SK-N-SH (cell line): ENCODE data around the gene DCP2.

Experiments
- CTCF ChIP-seq: fragments of 200-600 bp; sonication (generic); IDR thresholded peaks from 2 replicates; pipeline ENCODE4 v1.6.1; 2017; ENCODE audit warnings: antibody characterized with exemption, mild to moderate bottlenecking, moderate library complexity
- EP300 ChIP-seq, 2 experiments: IDR thresholded peaks; 2 replicates each; pipeline versions ENCODE4 v1.4.0 to v1.6.1; 2012; ENCODE audit warnings: borderline replicate concordance in 1 of 2, low read depth in 1 of 2, low read length in 1 of 2
- FOSL2 ChIP-seq: IDR thresholded peaks from 2 replicates; pipeline ENCODE4 v1.4.0; 2012; ENCODE audit warnings: low read depth, mild to moderate bottlenecking, moderate library complexity, borderline replicate concordance
- RAD21 ChIP-seq: IDR thresholded peaks from 2 replicates; pipeline ENCODE4 v1.6.1; 2012; ENCODE audit warnings: mild to moderate bottlenecking, low read length
- REST ChIP-seq: IDR thresholded peaks from 2 replicates; pipeline ENCODE4 v1.6.1; 2012; ENCODE audit warnings: mild to moderate bottlenecking, low read depth, low read length, moderate library complexity
- TCF12 ChIP-seq: IDR thresholded peaks from 2 replicates; pipeline ENCODE4 v1.4.0; 2012
- TEAD4 ChIP-seq: IDR thresholded peaks from 2 replicates; pipeline ENCODE4 v1.4.0; 2012; ENCODE audit warnings: mild to moderate bottlenecking, borderline replicate concordance; ENCODE audit not compliant: insufficient read depth
- YY1 ChIP-seq: IDR thresholded peaks from 2 replicates; pipeline ENCODE4 v1.4.0; 2012; ENCODE audit warnings: low read depth, mild to moderate bottlenecking

GRCh38 chr5:113035096-113035495 lies 58.5 kb downstream of the DCP2 start:
- TF ChIP-seq TCF12 (no peak), CTCF (no peak), YY1 (no peak), TEAD4 (no peak), REST (no peak), EP300 (IDR thresholded peaks at IDR 0.05; ENCODE audit: borderline replicate concordance in 1 of 2, low read depth in 1 of 2, low read length in 1 of 2) (no peak), FOSL2 (no peak), RAD21 (no peak)
